ENCODE measurements around the gene MCOLN1.

The MCOLN1 gene
- 7.4 to 8.0 reads per million in 2 experiments for total RNA-seq

DNA sequence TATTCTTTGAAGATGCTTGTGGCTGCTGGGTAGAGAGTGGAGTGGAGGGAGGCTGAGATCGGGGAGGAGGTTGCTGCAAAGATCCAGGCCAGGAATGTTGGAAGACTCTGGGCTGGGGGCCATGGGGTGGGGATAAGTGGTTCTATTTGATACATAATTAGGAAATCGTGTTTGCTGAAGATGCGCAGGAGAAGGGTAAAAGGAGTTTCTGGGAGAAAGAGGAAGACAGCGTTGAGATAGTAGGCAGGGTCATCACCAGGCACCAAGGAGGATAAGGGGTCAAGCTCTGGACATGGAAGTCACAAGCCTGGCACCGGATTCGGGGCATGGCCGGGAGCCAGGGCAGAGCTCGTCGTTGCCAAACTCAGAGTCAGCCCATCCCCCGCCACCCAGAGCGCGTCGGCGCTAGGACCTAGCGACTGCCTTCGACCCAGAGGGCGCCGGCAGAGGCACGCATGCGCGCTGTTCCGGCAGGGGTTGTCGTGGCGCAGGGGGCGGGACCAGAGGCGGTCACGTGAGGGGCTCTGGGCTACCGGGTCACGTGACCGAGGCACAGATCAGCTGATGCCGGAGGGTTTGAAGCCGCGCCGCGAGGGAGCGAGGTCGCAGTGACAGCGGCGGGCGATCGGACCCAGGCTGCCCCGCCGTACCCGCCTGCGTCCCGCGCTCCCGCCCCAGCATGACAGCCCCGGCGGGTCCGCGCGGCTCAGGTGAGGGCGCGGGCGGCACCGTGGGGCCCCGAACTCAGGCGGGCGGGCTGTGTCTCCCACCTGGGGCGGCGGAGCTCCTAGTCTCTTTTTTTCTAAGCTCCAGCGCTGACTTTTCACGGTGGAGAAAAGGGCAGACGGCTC lies at the start of gene MCOLN1:
TSS of gene MCOLN1 (plus strand) at position 553 of the 851 bp plus-strand sequence. CDS start at position 680, 127 bp downstream.
- DNase-seq (ENCODE audit: low read depth): peak; percentile 99

DNA sequence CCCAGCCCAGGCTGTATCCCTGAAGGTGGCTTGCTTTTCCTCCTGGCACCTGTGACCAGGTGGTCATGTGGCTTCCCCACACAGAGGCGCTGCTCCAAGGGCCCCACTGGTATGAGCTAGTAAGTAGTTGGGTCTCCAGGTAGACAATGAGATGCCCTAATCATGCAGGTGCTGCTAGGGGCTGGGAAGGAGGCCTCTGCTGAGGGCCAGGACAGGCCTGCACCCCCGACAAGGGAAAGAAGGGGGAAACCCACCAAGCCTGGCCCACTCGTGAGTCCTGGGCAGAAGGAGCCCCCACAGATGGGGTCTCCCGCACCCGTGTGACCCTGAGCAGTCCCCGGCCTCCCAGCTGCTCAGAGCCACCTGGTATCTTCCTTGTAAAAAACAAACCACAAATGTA lies 46.8 kb upstream of the MCOLN1 start:
- DNase-seq (ENCODE audit: low read depth): no peak

DNA sequence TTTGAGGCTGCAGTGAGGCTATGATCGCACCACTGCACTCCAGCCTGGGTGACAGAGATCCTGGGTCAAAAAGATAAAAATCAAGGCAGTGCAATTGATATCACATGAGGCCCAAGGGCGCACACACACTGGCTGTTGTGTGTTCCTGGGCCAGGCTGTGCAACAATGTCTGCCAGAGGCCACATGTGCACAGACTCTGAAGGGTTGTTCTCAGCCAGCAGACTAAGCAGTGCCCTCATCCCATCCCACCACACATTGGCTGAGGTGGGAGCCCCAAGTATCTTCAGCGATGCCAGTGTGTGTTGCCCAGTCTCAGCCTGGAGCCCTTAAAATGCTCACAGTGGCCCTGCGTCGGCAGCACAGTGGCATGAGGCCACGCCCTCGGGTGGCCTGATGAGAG lies 46.2 kb upstream of the MCOLN1 start:
- DNase-seq (ENCODE audit: low read depth): no peak

DNA sequence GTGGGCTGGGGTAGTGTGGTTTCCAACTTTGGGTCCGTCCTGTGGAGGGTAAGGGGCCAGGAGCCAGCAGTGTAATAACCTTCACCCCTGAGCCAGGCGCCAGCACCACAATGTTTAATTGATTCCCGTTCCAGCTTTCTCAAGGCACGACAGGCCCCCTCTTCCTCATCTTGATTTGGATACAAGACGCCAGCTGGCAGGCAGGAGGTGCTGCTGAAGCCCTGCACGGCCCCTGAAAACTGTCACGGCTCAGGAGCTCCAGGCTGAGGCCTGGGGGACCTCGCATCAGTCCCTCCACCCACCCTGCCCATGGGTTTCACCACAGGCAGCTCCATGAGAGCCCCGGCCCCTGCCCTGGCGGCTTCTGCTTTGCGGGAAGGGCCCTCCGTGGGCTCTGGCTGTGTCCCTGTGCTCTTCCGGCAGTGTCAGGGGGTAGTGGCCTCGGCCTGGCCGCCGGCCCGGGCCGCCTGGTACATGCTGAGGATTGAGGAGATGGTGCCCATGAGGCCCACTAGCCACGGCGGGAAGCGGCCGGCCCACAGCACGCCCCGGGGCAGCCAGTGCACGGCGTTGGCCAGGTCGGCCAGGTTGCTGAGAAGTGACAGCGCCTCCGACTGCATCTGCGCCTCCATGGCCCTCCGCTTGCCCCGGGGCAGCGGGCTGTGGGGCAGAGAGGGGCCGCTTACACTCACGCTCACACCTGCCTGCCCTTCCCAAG lies 45.5 kb upstream of the MCOLN1 start:
- no peak for DNase-seq (ENCODE audit: low read depth)

DNA sequence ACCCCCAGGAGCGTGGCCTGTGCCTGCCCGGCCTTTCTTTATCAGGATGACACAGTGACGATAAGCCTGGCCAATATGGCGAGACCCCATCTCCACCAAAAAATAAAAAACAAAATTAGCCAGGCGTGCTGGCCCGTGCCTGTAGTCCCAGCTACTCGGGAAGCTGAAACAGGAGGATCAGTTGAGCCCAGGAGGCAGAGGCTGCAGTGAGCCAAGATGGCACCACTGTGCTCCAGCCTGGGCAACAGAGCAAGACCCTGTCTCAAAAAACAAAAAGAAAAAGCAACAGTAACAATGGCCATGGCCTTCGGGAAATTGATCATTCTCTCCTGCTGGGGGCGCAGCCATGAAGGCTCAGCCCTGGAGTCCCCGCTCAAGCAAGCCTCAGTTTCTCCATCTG lies 44.7 kb upstream of the MCOLN1 start:
- no peak for DNase-seq (ENCODE audit: low read depth)

DNA sequence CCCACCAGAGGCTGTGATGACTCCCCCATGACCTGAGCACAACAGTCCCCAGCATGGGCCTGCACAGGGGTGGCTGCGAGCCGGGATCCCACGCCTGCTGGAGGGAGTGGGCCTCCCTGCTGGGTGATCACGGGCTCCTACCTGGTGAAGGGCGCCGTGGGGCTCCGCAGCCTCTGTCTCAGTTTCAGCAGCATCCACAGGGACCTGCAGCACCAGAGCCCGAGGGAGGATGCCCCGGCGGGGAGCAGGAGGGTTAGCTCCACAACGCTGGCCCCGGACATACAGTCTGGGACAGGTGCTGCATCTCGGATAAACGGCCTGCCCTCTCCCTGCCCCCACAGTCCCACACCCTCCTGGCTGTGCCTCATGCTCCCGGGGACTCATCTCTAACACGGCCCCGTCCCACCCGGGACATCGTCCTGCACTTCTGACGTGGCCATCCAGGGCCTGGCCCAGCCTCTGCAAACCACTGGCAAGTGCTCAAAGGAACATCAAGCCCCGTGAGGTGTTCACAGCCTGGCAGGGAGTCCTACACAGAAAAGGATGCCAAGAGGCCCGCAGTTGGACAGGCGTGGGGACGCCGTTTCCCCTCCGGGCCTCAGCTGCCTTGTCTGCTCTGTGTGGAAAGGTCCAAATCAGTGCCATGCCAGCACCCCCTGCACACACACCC lies 44.1 kb upstream of the MCOLN1 start:
- no peak for DNase-seq (ENCODE audit: low read depth)

DNA sequence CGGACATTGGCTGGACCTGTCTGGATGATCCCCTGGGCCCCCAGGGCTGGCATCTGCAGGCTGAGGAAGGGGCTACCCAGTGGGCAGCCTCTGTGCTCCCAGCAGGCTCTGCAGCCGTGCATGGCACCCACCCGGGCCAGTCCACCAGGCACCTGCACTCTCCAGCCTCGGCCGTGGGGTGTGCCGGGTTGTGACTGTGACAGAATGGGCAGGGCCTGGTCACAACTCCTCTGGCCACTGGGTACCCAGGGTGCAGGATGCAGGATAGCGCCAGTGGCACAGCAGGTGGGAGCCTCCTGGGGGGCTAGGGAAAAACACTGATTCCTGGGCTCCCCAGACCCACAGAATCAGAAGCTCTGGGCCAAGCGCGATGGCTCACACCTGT lies 43.6 kb upstream of the MCOLN1 start:
- DNase-seq (ENCODE audit: low read depth): no peak

DNA sequence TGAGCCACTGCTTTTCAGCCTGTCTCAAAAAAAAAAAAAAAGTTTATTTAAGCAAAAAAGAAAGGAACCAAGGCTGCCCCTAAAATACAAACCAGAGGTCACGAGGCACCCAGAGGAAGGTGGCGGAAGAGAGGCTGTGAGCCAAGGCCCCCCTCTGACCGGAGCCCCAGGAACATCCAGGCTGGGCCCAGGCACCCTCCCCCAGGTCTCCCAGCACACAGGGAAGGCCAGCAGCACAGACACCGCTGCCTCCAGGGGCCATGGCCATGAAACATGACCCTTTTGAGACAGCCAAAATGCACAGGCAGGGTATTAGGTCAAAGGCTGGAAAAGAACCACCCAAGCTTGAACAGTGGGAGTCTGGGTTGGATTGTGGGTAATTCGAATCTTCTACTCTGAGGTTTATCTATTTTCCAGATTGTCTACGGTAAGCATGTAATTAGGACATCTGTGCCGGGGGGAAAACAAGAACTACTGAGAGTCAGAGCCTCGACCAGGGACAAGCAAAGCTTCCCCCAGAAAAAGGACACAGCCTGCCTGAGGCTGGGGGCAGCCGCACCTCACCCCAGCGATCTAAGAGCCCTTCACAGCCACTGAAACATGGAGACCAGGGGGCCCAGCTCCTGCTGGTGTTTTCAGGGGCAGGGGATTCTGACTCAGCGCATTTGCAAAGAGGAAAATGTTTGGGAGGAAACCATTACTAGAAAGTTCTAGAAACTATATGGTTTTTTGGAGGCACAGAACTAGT lies 42.0 kb upstream of the MCOLN1 start:
- DNase-seq (ENCODE audit: low read depth): no peak

DNA sequence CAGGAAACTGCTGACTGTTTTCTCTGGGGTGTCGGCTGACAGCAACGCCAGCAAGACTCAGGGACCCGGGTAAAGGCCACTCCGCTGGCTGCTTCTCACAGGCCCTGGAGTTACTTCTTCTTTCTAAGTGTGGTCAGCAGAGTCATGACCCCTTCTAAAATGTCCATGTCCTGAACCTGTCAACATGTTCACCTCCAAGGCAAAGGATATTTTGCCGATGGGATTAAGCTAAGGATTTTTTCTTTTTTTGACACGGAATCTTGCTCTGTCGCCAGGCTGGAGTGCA lies 41.5 kb upstream of the MCOLN1 start:
- DNase-seq (ENCODE audit: low read depth): no peak

DNA sequence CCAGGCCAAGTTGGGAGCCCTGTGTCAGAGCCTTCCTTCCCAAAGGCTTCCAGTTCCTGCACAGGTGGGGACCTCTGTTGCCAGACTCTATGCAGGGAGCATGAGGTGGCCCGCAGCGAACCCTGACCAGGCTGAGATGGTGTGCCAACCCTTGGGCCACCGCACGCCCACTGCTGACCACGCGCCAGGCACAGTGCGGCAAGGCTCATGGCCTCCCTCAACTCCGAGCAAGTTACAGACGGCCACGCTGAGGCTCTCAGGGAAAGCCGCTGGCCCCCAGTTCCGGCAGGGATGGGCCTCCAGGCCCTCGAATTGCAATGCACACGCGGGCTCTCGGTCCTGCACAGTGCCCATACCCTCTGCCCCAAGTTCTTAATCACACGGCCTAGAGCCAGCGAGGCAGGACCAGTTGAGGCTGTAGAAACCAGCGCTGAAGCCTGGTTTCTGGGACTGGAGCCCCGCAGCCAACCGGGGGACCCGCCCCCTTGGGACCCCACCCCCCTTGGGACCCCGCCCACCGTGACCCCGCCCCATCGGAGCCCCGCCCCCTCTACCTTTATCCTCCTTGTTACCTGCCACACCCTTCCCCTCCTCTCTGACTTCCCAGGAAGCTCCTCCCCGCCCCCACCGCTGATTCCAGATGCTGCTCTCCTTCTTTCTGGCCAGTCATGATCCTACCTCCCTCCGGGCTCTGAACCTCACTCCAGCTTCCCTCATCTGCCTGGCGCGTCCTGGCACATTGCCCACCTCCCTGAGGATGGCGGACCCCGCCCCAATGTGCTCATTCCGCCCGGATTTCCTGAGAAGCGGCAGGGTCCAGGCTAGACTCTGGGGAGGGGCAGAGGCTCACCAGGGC lies 39.6 kb upstream of the MCOLN1 start:
- DNase-seq (ENCODE audit: low read depth): no peak

DNA sequence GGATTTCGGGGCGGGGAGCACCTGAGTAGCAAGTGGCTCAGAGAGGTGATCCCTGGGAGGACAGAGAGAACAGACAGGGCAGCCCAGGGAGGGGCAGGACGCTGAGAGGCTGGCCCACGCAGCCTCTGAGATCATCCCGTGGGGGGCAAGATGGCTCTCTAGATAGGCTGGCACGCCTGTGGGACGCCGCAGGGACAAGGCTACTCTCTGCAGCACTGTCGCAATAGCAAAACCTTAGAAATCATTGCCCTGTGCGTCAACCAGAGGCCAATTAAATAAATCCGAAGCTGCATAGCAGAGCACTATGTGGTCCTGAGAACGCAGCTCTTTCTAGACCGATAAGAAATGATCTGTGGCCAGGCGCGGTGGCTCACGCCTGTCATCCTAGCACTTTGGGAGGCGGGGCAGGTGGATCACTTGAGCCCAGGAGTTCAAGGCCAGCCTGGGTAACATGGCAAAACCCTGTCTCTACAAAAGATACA lies 38.7 kb upstream of the MCOLN1 start:
- no peak for DNase-seq (ENCODE audit: low read depth)

DNA sequence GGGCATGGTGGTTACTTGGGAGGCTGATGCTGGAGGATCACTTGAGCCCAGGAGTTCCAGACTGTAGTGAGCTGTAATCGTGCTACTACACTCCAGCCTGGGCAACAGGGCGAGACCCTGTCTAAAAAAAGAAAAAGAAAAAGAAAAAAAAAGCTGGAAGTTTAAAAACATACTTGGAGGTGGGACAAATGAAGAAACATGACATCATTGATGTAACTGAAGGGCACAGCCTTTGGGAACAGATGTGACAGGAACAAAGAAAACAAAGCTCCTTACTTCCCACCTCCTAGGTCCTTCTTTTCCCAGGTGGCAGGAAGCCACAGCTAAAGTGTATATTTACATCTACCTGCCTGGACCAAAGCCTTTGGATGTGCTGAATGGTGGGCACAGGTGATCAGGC lies 35.5 kb upstream of the MCOLN1 start:
- no peak for DNase-seq (ENCODE audit: low read depth)

DNA sequence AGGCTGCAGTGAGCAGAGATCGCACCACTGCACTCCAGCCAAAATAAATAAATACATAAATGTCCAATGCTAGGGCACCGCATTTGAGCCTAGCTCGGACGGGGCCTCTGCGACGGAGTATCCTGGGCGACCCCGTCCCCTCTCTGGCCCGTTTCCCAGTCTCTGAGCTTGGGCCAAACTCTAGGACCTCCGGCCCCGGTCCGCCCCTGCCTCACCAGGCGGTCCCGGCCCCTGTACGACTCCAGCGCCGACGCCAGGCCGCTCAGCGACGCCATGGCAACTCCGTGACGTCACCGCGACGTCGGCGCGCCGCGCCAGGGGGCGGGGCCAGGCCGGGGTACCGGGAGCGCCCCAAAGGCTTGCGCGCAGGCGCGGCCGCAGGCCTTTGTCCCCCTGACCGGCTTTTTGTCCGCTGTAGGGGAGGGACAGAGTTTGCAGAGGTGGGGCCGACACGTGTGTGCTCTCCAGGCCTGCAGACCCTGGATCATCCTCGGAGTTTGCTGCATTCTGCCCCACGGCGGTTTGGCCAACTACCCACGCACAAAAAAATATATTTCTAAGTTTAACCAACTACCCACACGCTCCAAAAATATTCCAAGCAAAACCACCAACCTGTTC lies 33.6 kb upstream of the MCOLN1 start, which contains the start of gene PEX11G:
TSS of gene PEX11G (minus strand) at position 300 of the 618 bp plus-strand sequence. CDS start at position 275, 25 bp downstream.
- peak; percentile 88 for DNase-seq (ENCODE audit: low read depth)

DNA sequence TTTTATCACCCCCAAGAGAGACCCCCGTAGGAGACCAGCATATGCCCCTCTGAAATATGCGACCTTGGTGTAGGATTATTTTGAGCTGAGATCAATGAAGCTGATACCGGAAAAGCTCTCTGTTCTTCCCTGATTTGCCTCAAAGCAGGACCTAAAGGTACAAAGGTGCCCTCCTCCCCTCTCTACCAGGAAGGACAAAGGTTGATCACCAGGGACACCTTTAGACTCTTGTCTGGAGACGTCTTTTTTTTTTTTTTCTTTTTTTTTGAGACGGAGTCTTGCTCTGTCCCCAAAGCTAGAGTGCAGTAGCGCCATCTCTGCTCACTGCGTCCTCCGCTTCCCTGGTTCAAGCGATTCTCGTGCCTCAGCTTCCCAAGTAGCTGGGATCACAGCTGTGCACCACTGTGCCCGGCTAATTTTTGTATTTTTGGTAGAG lies 32.8 kb upstream of the MCOLN1 start:
- DNase-seq (ENCODE audit: low read depth): no peak

DNA sequence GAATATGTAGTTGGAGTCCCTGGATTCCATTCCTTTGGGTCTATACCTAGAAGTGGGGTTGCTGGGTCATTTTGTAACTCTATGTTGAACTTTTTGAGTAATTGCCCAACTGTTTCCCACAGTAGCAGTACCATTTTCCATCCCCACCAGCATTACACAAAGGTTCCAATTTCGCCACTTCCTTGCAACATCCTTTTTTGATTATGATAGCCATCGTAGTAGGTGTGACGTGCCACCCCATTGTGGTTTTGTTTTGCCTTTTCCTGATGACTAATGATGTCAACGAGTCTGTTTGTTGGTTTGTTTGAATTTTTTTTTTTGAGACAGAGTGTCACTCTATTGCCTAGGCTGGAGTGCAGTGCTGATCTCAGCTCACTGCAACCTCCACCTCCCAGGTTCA lies 30.3 kb upstream of the MCOLN1 start:
- no peak for DNase-seq (ENCODE audit: low read depth)

DNA sequence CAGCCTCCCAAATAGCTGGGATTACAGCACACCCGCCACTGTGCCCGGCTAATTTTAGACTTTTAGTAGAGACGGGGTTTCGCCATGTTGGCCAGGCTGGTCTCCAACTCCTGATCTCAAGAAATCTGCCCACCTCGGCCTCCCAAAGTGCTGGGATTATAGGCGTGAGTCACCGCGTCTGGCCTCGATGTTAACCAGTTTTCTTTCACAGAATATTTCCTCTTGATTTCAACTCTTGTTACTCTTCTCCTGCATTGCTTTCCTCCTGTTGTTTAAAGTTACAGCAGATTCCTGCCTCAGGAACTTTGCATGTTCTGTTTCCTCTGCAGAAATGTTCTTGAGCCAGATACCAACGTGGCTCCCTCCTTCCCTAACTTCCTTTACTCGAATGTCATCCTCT lies 29.9 kb upstream of the MCOLN1 start:
- no peak for DNase-seq (ENCODE audit: low read depth)

DNA sequence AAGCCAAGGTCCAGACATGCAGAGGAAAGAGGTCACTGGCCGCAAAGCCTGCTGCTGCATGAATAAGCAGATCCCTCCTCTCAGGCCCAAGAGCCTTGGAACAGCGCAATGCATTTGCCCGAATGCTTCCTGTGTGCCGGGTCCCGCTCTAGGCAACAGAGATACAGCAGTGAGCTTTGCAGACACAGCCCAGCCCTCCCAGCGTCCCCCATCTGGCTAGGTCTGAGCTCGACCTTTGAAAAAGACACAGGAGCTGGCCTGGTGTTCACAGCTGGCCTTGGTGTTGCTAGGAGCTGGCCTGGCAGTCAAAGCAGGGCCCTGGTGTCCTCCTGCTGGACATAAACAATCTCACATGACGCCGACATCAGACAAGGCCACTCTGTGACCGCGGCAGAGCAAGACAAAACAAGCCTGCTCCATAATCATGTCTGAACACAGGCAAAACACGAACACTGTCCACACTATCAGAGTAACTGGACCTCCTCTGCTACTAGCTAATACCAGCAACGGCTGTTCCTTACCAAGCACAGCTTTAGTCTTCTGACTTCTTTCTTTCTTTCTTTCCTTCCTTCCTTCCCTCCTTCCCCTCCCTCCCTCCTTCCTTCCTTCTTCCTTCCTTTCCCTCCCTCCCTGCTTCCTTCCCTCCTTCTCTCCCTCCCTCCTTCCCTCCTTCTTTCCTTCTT lies 27.9 kb upstream of the MCOLN1 start:
- DNase-seq (ENCODE audit: low read depth): no peak

DNA sequence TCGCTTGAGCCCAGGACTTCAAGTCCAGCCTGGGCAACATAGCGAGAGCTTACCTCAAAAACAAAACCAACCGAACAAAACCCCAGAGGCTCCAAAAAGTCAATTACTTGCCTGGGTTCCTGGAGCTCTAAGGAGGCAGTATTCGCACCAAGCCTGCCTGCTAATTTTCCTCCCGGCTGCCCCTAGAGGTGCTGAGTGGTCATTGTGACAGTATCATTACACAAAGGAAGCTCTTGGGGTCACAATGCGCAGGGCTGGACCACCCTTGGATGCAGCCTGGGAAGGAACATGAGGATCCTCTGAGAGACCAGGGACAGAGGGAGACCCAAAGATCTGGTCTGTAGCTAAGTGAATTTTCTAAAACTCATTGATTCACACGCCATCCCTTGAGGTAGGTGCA lies 25.1 kb upstream of the MCOLN1 start:
- DNase-seq (ENCODE audit: low read depth): no peak

DNA sequence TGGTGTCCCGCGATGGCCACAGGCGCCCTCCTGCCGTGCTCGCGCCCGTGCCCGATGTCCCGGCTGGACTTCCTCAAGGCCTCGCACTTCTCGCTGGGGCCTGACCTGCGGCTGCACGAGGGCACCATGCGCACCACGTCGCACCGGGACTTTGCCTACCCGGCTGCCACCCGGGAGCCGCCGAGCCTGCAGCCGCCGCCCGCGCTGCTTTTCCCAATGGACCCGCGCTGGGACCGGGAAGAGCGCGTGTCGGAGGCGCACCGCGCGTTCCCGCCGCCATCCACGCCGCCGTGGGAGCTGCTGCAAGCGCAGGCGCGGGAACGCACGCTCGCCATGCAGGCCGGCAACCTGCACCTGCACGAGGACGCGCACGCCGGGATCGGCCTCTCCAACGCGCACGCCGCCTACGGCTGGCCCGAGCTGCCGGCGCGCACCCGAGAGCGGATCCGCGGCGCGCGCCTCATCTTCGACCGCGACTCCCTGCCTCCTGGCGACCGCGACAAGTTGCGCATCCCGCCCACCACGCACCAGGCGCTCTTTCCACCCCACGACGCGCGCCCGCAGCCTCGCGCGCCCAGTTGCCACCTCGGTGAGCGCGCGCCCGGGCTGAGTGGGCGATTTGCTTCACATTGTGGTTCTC lies 21.5 kb upstream of the MCOLN1 start:
- no peak for DNase-seq (ENCODE audit: low read depth)

Measured in T follicular helper cell (primary cell).